Ascending aorta (tissue), 2 donors: ENCODE results near the gene ZBTB7A. TPM values are rescaled to one million over a fixed set of nuclear protein-coding genes. Genes with fewer than 3 reads are reported as not detected.
A peak's percentile ranks its signal among the peaks of the same experiment; 100 is the strongest.

ENCODE experiments used
- DNase-seq, 2 donors: peaks; one replicate each; pipeline ENCODE4 v3.0.0-alpha.2; 2019; ENCODE audit warnings: low spot score in 2 of 2
- H3K27ac ChIP-seq, 2 donors: fragments of 200-600 bp; sonication (generic); one replicate each; pipeline ENCODE4 v1.5.1; 2016 to 2017; ENCODE audit warnings: mild to moderate bottlenecking in 1 of 2
- H3K27me3 ChIP-seq: fragments of 200-600 bp; sonication (generic); one replicate; pipeline ENCODE4 v1.5.1; 2017
- H3K36me3 ChIP-seq, 2 donors: fragments of 200-600 bp; sonication (generic); one replicate each; pipeline ENCODE4 v1.5.1; 2016
- H3K4me1 ChIP-seq, 2 donors: fragments of 200-600 bp; sonication (generic); one replicate each; pipeline ENCODE4 v1.5.1; 2016 to 2017; ENCODE audit warnings: mild to moderate bottlenecking in 1 of 2
- H3K4me3 ChIP-seq, 2 donors: fragments of 200-600 bp; sonication (generic); one replicate each; pipeline ENCODE4 v1.5.1; 2016 to 2017; ENCODE audit warnings: mild to moderate bottlenecking in 1 of 2
- H3K9me3 ChIP-seq, 2 donors: fragments of 200-600 bp; sonication (generic); one replicate each; pipeline ENCODE4 v1.5.1; 2016
- CTCF ChIP-seq, 3 experiments: fragments of 200-600 bp in 2 of 3; fragments of 450-650 bp in 1 of 3; sonication (generic) in 2 of 3; IDR thresholded peaks; one replicate each; pipeline ENCODE4 v1.5.1; 2016 to 2019; ENCODE audit warnings: antibody characterized with exemption in 3 of 3, mild to moderate bottlenecking in 1 of 3, moderate library complexity in 1 of 3
- intact Hi-C: fragments of 100-400 bp; cut with DNase I; formaldehyde crosslinking; loops from one replicate; pipeline ENCODE4 v1.15.1; 2023
- total RNA-seq: library from RNA; depleted of rRNA; stranded (reverse); fragments of >200 nt; gene quantifications from one replicate; pipeline ENCODE4 v1.1.0, GENCODE V29; 2016

Gene ZBTB7A
- total RNA-seq = 76.4 TPM

- H3K9me3 ChIP-seq = no peaks in the 10 kb centered on the region
- no peaks in the 10 kb centered on the region for H3K36me3 ChIP-seq
- H3K4me1 ChIP-seq = peaks cover 22 to 24% of the 10 kb centered on the region in 2 donors
- H3K27me3 ChIP-seq = no peaks in the 10 kb centered on the region
- intact Hi-C loops = loop anchor here (1.0 to 5.0 kb wide), 5 partner anchors 58 to 305 kb away; partner anchors contain the start of genes ANKRD24, APBA3, MAP2K2 and MRPL54
- DNase-seq = peak; percentile 65 to 94
- H3K4me3 ChIP-seq = peak within 1 kb of the TSS; percentile 92 to 98
- peak within 1 kb of the TSS; percentile 88 to 90 for H3K27ac ChIP-seq
- TF ChIP-seq CTCF (IDR thresholded peaks at IDR 0.05) = no peak
These were observed at the start of gene ZBTB7A for GRCh38 chr19:4066682-4067395. ZBTB7A (minus strand) TSS chr19:4066899; CDS start chr19:4055232, 11,667 bp downstream.

- H3K27ac ChIP-seq = no peak overlapping the region
- H3K4me3 ChIP-seq = no peak overlapping the region
- H3K9me3 ChIP-seq = no peaks in the 10 kb centered on the region
- no peaks in the 10 kb centered on the region for H3K4me1 ChIP-seq
- intact Hi-C loops = no loop called here
- H3K36me3 ChIP-seq = peaks cover 60 to 72% of the 10 kb centered on the region in 2 donors
- TF ChIP-seq CTCF (IDR thresholded peaks at IDR 0.05) = no peak
- H3K27me3 ChIP-seq = no peaks in the 10 kb centered on the region
- DNase-seq = no peak
These were observed 49.2 kb upstream of the ZBTB7A start for GRCh38 chr19:4115818-4116385.

GRCh38 chr19:4115050-4115817, 48.5 kb upstream of the ZBTB7A start:
- no peak for DNase-seq
- H3K4me3 ChIP-seq = no peak overlapping the region
- H3K9me3 ChIP-seq = no peaks in the 10 kb centered on the region
- H3K27ac ChIP-seq = no peak overlapping the region
- H3K27me3 ChIP-seq = no peaks in the 10 kb centered on the region
- intact Hi-C loops = no loop called here
- TF ChIP-seq CTCF (IDR thresholded peaks at IDR 0.05) = no peak
- peaks cover 65 to 79% of the 10 kb centered on the region in 2 donors for H3K36me3 ChIP-seq
- no peaks in the 10 kb centered on the region for H3K4me1 ChIP-seq

- H3K27me3 ChIP-seq = no peaks in the 10 kb centered on the region
- TF ChIP-seq CTCF (IDR thresholded peaks at IDR 0.05) = no peak
- DNase-seq = no peak
- H3K4me3 ChIP-seq = no peak overlapping the region
- no peaks in the 10 kb centered on the region for H3K4me1 ChIP-seq
- H3K36me3 ChIP-seq = peaks cover 71 to 82% of the 10 kb centered on the region in 2 donors
- intact Hi-C loops = no loop called here
- no peak overlapping the region for H3K27ac ChIP-seq
- no peaks in the 10 kb centered on the region for H3K9me3 ChIP-seq
These were observed 47.5 kb upstream of the ZBTB7A start for GRCh38 chr19:4114181-4114580.

- Histone ChIP-seq H3K36me3 (peaks cover 77 to 89% of the 10 kb centered on the region in 2 donors), H3K4me1 (no peaks in the 10 kb centered on the region), H3K27me3 (no peaks in the 10 kb centered on the region), H3K4me3 (no peak overlapping the region), H3K9me3 (no peaks in the 10 kb centered on the region), H3K27ac (no peak overlapping the region)
- intact Hi-C loops = no loop called here
- TF ChIP-seq CTCF (IDR thresholded peaks at IDR 0.05) = no peak
- no peak for DNase-seq
These were observed 46.8 kb upstream of the ZBTB7A start for GRCh38 chr19:4113398-4114088.
